ENCODE data around the gene ZMYND10.

DNA sequence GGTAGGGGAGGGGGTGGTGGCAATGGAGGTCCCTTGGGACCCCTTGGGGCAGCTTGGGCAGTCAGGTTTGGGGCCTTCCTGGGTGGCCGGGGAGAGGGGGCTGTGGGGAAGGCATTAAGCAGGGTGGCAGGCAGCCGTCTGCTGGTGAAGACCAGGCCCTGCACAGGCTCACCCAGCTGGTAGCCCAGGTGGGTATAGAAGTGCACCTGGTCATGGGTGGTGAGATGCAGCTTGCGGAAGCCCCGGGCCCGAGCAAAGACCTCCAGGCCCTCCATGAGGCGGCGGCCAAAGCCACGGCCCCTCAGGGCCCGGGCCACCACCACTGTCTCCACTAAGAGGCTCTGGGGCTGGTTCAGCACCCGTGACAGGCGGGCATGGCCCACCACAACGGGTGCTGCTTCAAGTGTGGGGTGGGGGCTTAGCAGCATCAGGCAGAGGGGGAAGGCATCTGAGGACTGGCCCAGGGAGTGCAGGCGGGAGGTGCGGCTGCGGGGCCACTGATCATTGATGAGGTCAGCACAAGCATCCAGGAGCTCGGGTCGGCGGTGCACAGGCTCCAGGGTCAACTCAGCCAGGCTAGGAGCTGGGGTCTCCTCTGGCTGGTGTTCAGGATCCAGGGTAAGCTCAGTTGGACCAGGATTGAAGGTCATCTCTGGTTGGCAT lies 48.7 kb downstream of the ZMYND10 start:
- TF ChIP-seq POLR2A (IDR thresholded peaks at IDR 0.05; ENCODE audit: low read length): no peak
- no peak for TF ChIP-seq GATA1 (IDR thresholded peaks at IDR 0.05; ENCODE audit: low read depth, low read length)
